ENCODE results near the gene SLC7A6OS.

SLC7A6OS gene

DNA sequence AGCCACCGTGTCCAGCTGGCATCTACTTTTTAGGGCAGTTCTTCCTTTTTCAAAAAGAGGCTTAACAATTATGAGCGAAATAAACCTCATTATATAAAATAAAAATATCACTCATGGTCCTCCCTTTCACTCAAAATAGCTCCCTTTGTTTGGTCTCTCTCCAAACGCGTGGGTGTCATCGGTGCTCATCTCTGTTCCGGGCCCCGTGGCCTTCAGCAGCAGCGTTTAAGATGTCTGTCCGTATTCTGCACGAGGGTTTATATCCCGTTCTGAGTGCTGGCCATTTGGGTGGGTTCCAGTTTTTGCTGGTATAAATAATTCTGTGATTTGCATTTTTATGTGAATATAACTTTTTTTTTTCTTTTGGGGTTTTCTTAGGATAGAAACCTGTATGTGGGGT lies 33.5 kb upstream of the SLC7A6OS start:
- DNase-seq (ENCODE audit: low read depth): no peak

DNA sequence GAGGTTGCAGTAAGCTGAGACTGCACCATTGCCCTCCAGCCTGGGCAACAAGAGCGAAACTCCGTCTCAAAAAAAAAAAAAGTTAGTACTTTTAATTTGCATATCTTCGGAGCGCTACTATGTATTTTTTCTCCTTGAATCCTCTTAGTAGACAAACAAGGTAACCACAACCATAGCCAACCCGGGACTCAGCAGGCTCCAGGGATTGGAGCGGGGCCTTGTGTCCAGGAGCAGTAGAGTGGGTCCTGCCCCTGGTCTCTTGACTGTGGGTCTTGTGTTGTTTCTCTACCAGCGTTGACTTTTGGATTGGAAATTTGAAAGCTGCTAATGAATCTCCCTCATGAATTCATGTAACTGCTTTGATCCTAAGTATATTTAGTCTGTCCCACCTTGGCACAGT lies 32.4 kb upstream of the SLC7A6OS start:
- DNase-seq (ENCODE audit: low read depth): no peak

DNA sequence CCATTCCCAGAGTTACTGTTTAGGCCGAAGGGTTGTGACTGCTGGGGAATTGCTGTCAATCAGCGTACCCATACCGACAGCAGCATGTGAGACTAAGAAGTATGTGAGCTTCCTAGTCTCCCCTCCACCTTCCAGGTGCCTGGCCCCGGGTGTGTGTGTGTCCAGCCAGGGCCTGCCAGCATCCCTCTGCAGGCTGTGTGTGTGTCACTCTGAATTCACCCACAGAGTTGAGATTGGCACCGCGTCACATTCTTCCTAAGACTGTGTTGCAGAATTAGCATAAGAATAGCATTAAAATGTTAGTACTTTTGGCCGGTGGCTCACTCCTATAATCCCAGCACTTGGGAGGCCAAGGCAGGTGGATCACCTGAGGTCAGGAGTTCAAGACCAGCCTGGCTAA lies 31.9 kb upstream of the SLC7A6OS start:
- no peak for DNase-seq (ENCODE audit: low read depth)

DNA sequence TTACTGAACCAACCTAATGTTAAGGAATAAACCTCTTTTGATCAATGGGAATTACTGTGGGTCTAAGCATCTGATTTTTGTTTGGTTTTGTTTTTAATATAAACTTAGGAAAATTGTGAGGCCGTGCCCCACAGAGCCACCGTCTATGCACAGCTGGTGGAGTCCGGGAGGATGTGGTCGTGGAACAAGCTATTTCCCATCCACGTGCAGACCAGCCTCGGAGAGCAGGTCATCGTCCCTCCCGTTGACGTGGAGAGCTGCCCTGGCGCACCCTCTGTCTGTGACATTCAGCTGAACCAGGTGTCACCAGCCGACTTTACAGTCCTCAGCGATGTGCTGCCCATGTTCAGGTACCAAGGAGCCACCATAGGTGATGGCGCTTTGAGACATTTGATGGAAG lies 28.5 kb upstream of the SLC7A6OS start:
- no peak for DNase-seq (ENCODE audit: low read depth)

DNA sequence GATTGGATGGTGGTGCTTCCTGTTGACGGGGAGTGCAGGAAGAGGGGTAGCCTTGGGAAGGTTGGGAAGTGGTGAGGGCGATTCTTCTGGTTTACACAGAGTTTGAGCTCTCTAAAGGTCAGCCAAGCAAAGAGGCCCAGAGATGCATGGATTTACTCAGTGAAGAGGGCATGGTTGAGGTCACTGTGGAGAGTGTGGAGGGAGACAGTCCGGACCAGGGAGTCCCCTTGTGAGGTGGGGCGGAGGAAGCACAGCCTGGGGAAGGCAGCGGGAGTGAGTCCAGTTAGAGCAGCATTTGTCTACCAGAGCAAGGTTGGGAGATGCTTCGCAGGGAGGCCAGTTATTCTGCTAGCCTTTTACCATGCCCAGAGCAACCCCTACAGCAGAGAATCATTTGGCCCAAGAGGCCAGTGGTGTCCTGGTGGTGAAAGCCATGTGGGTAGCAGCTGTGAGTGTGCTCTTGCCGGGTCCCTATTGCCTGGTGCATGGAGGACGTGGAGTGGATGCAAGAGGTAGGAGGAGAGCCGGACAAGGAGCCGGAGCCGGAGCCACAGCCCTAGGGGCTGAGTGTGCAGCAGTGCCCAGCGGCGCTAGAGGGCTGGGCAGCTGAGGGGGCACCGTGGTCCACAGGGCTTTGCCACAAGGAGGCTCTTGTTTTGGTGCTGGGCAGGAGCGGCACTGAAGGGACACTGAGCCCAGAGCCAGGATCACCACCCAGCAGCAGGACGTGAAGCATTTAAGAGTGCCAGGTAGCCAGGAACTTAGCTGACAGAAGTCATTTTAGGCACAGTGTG lies 27.8 kb upstream of the SLC7A6OS start:
- no peak for DNase-seq (ENCODE audit: low read depth)

DNA sequence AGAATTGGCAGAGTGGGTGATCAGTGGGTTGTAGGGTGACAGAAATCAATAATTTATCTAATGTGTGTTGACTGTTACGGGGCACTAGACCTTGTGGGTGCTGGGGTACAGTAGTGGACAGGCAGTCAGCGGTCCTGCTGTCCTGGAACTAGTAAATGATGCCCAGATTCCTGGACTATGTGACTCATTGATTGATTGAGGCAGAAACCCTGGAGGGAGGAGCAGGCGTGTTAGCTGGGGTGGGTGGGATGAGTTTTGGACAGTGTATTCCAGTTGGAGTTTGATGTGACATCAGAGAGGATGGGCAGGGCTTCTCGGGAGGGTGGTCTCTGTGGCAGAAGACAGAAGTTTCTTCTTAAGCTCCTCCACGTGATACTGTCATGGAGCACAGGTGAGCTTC lies 24.4 kb upstream of the SLC7A6OS start:
- no peak for DNase-seq (ENCODE audit: low read depth)

DNA sequence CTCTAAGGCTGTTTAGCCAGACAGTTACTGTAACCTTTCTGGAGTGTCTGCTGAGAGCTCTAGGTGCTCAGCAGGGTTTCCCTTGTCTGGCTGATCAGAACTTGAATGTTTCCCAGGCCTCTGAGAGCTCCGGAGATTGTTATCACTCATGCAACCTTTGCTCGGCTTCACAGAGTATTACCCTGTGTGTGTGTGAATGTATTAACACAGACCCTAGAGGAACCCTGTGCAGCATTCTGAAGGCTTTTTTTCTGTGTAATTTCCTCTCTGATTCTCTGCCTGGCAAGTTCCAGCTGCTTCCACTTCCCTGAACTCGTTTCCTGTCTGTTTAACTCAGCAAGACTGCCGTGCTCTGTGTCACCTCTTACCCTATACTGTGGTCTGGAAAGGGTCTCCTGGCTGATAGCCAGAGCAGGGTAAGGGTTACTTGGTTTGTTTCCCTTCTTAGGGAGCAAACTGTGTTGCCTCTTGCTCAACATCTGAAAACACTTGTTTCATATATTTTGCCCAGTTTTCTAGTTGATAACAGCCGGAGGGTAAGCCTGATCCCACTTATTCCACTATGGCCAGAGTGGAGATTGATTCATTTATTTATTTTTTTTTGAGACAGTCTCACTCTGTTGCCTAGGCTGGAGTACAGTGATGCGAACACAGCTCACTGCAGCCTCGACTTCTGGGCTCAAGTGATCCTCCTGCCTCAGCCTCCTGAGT lies 21.8 kb upstream of the SLC7A6OS start:
- DNase-seq (ENCODE audit: low read depth): no peak

DNA sequence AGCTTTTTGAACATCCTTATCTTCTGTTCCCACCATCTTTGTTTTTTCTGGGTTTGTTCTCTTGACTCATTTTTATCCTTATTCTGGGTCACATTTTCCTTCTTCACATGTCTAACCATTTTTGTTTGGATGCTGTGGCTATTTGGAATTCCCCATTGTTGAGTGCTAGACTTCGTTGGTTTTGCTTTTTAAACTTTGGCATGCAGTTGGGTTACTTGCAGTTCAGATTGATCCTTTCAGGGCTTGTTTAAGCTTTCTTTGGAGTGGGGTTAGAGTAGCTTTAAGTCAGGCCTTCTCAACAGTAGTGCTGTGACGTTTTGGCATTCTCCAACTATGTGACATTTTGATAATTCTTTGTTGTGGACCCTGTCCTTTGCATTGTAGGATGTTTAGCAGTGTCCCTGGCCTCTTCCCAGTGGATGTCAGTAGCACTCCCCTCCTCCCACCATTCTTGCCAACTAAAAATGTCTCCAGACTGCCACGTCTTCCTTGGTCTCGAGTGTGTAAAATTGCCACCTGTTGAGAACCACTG lies 21.2 kb upstream of the SLC7A6OS start:
- DNase-seq (ENCODE audit: low read depth): no peak

DNA sequence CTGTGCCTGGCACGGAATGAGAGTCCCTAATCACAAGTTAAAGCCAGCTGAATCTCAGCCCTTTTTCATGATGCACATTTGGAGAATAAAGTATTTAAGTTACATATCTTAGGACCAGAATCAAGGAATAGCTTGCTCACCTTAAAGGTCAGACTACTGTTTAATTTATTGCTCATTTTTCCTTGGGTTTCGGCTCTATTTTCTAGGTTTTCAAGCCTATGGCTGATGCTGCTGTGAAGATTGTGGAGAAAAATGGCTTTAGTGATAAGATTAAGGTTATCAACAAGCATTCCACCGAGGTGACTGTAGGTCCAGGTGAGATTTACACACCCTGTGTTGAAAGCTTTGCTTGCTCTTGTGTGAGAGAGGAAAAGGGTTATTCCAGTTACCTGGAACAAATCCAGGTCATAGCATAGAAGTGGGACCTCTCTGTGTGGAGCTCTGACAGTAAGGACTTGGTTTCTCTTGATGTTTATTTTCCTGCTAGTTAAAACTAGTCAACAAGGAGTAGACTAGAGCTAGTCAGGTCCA lies 18.2 kb upstream of the SLC7A6OS start:
- DNase-seq (ENCODE audit: low read depth): no peak

DNA sequence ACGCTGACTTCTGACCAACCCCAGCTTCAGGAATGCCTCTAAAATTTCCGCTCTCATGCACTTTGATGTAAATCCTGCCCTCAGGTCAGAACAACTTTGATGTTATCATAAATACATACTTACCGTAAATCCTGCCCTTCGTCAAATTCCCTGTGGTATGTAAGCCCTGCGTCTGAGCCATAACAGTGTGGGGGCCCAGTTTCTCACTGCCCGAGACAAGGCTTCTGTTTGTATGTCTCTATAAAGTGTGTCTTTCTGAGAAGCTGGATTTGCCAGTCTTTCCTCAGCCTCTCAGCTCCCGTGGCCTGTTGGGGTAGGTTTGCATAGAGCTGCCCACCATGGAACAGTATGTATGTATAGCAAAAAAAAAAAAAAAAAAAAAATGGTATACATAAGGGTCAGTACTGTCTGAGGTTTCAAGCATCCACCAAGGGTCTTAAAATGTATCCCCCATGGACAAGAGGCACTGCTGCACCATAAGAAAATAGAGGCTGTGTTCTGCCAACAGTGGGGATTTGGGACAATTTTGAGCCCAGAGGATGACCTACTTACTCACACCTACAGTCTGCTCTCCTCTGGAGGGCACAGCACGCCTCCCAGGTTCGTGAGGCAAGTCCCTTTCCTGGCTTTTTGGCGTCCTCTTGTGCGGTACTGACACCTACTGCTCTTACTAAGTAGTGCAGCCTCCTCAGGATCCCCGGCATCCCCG lies 17.6 kb upstream of the SLC7A6OS start:
- DNase-seq (ENCODE audit: low read depth): peak; percentile 62

DNA sequence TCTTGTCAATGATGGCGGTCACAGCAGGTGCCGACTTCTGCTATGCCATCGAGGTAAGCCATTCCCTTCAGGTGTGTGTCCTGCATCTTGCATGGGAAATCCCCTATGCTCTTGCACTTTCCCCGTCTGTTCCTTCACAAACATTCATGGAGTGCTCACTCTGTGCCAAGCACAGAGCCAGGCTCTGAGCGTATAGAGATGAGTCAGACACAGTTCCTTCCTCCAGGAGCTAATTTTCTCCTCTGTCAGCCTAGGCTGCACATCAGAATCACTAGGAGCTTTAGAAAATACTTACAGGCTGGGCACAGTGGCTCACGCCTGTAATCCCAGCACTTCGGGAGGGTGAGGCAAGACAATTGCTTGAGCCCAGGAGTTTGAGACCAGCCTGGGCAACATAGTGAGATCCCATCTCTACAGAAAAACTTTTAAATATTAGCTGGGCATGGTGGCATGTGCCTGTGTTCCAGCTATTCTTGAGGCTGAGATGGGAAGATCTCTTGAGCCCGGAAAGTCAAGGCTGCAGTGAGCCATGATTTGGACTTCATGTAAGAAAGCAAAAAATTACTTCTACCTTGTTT lies 14.1 kb upstream of the SLC7A6OS start:
- DNase-seq (ENCODE audit: low read depth): no peak

DNA sequence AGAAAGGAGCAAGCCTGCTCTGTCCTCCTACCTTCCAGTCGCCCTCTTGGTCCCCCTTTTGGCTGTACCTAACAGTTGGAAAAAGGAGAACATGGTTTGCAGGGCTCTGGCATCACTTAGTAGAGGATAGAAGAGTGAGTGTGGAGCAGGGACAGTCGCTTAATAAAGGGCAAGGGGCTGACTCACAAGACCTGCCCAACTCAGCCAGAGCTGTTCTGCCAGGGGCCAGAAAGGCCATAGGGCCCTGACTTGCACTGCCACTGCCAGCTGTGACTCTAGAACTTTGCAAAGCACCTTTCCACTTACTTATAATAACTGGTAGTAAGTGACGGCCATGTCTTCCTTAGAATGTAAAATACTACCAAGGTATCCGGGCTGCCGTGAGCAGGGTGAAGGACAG lies 13.6 kb upstream of the SLC7A6OS start:
- no peak for DNase-seq (ENCODE audit: low read depth)

DNA sequence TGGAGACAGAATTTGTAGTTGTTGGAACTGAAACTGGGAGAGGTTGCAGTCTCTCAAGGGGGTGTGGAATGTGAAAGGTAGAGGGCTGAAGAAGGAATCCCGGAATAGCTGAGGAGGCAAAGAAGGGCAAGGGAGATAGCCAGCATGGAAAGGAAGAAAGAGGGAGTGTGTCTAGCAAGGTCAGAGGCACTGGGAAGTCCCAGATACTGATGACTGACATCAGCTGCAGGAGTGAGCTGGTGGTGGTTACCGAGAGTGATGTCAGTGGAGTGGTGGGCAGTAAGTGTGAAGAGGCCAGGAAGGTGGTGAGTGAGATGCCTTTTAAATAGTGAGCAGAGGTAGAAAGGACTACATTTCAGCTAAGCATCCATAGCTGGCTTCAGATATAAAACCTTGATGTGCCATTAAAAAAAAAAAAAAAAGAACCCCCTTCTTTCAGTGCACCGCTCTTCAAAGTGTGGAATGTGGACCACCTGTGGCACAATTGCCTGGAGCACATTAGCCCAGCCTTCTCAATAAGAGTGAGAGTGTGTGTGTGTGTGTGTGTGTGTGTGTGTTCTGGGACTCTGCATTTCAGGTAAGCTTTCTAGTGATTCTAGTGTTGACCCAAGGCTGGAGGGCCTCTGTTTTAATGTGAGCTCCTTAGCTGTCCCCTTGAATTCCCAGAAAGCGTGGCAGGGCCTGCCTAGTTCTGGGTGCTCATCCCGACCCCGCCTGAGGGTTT lies 8.6 kb upstream of the SLC7A6OS start:
- peak; percentile 17 for DNase-seq (ENCODE audit: low read depth)

DNA sequence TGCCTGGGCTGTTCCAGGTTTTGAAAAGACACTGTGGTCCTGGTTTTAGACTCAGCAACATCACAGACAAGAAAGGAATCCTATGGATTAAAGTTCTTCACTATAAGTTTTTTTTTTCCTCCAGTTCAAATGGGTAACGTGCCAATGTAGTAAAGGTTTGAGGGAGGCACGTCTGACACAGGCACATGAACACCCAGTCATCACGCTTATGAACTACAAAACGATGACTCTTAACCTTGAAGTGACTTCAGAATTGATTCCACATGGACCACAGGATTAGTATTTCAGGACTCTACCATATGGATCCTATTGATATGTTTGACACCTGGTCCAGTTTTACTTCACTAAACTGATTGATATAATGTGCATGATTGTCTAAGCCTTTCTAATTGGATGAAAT lies 2.4 kb upstream of the SLC7A6OS start:
- DNase-seq (ENCODE audit: low read depth): no peak

DNA sequence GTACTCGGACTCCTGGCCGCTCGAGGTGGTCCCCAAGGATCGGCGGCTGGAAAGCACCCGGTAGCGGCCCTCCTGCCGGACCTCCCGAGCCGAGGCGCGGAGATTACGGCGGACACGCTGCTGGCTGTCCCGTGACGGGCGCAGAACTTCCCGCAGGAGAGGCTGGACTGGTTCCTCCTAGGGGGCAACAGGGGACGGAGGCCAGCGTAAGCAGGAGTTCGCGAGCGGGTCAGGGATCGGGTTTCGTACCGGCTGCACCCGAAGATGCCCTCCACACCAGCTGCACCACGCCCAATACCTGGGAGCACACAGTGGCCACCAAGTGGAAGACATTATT lies 341 bp downstream of the SLC7A6OS start:
- DNase-seq (ENCODE audit: low read depth): no peak

DNA sequence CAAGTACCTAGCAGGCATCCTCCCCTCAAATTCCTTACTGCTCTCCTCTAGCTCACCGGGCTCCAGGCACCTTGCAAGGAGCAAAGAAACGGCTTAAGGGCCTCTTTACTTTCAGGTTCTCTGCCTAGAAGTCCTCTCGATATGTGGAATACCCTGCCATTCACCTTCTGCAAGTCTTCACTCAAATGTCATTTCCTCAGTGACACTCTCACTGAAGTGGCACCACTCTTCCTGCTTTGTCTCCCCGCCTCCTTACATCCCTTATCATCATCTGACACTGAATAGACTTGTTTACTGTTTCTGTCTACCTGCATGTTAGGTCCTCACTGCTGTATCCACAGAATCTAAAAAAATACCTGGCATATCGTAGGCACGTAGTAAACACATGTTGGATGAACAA lies 947 bp downstream of the SLC7A6OS start:
- no peak for DNase-seq (ENCODE audit: low read depth)

DNA sequence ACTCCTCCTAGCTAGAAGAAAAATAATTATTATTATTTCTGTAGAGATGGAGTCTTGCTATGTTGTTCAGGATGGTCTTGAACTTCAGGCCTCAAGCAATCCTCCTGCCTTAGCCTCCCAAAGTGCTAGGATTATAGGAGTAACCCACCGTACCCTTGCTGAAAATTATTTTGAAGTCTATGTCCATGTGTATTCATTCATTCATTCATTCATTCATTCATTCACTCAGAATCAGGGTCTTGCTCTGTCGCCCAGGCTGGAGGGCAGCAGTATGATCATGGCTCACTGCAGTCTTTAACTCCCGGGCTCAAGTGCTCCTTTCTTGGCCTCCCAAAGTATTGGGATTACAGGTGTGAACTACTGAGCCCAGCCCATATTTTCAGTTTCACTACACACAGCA lies 4.1 kb downstream of the SLC7A6OS start:
- no peak for DNase-seq (ENCODE audit: low read depth)

DNA sequence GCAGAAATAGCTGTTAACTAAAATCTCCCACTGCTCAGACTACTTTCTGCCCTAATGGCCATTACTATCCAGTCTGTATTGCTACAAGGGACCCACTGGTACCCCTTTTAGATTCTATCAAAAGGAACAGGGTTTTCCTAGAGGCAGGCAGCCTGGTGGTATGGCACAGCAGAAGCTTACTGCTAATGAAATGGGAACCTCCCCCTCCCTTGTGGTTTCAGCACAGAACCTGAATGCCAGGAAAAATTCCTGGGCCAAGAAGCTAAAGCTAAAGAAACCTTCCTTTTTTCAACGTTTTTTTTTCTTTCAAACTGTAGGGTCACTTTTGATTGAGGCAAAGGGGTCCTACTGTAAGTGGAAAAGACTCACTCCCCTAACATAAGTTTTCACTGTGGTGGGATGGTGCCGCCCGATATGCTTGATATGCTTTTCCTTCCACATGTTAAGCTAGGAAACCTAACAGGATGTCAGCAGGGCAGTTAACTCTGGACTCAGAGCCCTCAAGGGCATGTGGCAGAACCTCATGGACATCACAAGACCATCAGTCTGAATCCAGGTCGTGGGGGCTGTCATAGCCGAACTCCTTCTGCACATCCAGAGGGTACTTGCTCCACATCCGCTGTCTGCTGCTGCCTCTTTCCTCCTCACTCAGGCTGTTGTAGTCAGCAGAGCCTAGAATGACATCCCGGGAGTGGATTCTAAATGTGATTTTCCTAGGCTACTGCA lies 9.8 kb downstream of the SLC7A6OS start:
- no peak for DNase-seq (ENCODE audit: low read depth)

DNA sequence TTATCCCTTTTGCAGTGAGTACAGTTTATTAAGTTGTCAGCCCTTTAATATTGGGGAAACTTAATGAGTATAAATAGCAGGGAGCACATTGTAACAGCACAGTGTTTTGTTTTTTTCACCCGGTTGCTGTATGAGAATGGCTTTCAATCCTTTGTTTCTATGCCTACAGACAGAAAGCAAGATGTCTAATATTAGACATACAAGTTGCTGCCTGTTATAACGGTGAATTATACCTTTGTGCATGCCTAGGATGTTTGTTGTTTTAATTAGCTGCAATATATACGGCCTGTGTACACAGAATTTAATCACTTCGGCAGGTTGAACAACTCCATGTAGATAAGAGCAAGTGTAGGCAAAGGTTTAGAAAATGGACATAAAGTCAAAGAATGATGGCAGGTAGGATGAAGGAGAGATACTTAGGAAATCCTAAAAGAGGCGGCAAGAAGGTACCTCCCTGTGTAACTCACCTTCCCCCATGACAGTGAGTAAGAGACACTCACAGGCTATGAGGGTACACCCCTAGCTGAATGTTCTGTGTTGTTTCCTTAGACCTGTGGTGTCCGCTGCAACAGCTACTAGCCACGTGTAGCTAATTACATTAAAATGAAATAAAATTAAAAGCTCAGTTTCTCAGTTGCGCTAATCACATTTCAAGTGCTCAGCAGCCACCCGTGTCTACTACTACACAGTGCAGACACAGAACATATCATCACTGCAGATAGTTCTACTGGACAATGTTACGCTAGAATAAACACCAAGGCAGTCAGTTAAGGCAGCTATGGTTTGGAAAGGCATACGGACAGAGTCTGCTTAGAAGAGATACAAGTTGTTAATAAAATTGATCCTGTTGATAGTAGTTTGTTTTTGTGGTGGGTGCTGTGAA lies 10.9 kb downstream of the SLC7A6OS start:
- no peak for DNase-seq (ENCODE audit: low read depth)

All from activated T-helper 9 cell treated with anti-CD3 and anti-CD28 coated beads, Interleukin-2, amount 50 U/mL, for 16 hours (primary cell).